ENCODE measurements around the gene KLK15. TPM values are rescaled to one million over a fixed set of nuclear protein-coding genes. Genes with fewer than 3 reads are reported as not detected.

Gene KLK15
- total RNA-seq, 4 donors from 2014 or later: 1.3 to 3.8 TPM; not detected in 2

DNA sequence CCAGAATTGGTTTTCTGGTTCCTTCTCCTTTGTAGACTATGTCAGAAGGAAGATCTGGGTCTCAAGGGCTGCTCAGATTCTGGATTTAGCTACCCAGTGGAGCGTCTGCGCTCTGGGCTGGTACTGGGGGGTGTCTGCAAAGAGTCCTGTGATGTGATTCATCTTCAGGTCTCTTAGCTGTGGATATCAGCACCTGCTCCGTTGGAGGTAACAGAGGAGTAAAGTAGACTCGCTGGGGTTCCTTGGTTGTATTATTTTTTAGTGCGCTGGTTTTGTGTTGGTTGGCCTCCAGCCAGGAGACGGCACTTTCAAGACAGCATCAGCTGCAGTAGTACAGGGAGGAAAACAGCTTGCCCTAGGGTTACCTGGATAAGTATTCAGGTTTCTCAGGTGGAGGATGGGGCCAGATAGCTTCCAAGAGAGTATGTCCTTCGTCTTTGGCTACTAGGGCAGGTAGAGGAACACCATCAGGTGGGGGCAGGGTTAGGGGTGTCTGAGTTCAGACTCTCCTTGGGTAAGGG lies 10.4 kb upstream of the KLK15 start:
- TF ChIP-seq EP300 (IDR thresholded peaks at IDR 0.05; ENCODE audit: low read depth): no peak
- no peak for TF ChIP-seq POLR2A (IDR thresholded peaks at IDR 0.05)
- no peaks in the 10 kb centered on the region for H3K4me1 ChIP-seq
- H3K36me3 ChIP-seq: no peaks in the 10 kb centered on the region
- intact Hi-C loops (cut with DNase I; ENCODE audit: low total_unique reads): no loop called here
- no peak for DNase-seq
- no peak overlapping the region for H3K27ac ChIP-seq
- in situ Hi-C loops (cut with MboI; ENCODE audit: low pct_ligation_motif_present in 1 of 4, low pct_unique_long_range_greater_than_20kb in 1 of 4, low sequenced_read_pairs in 3 of 4): no loop called here
- H3K4me3 ChIP-seq: no peak overlapping the region
- H3K27me3 ChIP-seq: peaks cover 5% of the 10 kb centered on the region
- peaks cover 0 to 4% of the 10 kb centered on the region in 2 donors for H3K9me3 ChIP-seq
- WGBS, 2 donors (ENCODE audit: low coverage in 1 of 2): 65% methylated on average over 7 of the region's 7 CpGs; no CpG with 5 or more reads in 1 of the 2 donors

DNA sequence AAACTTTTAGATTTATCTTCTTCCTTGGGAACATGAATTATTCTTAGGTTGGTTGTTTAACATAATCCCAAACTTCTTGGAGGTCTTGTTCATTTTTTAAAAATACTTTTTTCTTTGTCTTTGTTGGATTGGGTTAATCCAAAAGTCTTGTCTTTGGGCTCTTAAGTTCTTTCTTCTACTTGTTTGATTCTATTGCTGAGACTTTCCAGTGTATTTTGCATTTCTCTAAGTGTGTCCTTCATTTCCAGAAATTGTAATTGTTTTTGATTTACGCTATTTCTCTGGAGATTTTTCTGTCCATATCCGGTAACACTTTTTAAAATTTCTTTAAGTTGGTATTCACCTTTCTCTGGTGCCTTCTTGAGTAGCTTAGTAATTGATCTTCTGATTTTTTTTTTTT lies 9.8 kb upstream of the KLK15 start:
- Histone ChIP-seq H3K36me3 (no peaks in the 10 kb centered on the region), H3K4me1 (no peaks in the 10 kb centered on the region), H3K27me3 (peaks cover 5% of the 10 kb centered on the region), H3K27ac (no peak overlapping the region), H3K4me3 (no peak overlapping the region), H3K9me3 (peaks cover 0 to 4% of the 10 kb centered on the region in 2 donors)
- intact Hi-C loops (cut with DNase I; ENCODE audit: low total_unique reads): no loop called here
- no peak for DNase-seq
- in situ Hi-C loops (cut with MboI; ENCODE audit: low pct_ligation_motif_present in 1 of 4, low pct_unique_long_range_greater_than_20kb in 1 of 4, low sequenced_read_pairs in 3 of 4): no loop called here
- TF ChIP-seq EP300 (IDR thresholded peaks at IDR 0.05; ENCODE audit: low read depth): no peak
- TF ChIP-seq POLR2AphosphoS5 (IDR thresholded peaks at IDR 0.05): no peak
- TF ChIP-seq POLR2A (IDR thresholded peaks at IDR 0.05): no peak
- TF ChIP-seq, protein P1, sequence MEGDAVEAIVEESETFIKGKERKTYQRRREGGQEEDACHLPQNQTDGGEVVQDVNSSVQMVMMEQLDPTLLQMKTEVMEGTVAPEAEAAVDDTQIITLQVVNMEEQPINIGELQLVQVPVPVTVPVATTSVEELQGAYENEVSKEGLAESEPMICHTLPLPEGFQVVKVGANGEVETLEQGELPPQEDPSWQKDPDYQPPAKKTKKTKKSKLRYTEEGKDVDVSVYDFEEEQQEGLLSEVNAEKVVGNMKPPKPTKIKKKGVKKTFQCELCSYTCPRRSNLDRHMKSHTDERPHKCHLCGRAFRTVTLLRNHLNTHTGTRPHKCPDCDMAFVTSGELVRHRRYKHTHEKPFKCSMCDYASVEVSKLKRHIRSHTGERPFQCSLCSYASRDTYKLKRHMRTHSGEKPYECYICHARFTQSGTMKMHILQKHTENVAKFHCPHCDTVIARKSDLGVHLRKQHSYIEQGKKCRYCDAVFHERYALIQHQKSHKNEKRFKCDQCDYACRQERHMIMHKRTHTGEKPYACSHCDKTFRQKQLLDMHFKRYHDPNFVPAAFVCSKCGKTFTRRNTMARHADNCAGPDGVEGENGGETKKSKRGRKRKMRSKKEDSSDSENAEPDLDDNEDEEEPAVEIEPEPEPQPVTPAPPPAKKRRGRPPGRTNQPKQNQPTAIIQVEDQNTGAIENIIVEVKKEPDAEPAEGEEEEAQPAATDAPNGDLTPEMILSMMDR (IDR thresholded peaks at IDR 0.05): no peak
- 87 to 92% methylated on average over 2 of the region's 2 CpGs for WGBS, 2 donors (ENCODE audit: low coverage in 1 of 2)

DNA sequence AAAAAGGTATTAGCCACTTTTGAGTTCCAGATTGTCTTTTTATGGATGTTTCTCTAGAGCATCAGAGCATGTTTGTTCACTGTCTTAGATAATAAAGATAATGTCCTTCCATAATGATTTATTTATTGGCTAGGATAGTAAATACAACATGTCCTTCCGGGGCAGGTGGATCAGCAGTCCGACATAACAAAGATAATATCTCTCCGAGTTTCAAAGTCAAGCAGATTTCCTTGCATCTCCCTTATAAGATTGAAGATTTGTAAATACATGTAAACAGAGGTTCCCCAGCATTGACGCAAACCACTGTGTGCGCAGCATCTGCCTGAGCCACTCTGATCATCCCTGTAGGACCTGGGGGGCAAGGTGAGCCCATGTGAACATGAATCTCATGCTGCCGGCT lies 8.8 kb upstream of the KLK15 start:
- peaks cover 0 to 1% (median 0%) of the 10 kb centered on the region in 4 donors for H3K4me1 ChIP-seq
- no peak for DNase-seq
- no peak for TF ChIP-seq POLR2AphosphoS5 (IDR thresholded peaks at IDR 0.05)
- no peaks in the 10 kb centered on the region for H3K36me3 ChIP-seq
- intact Hi-C loops (cut with DNase I; ENCODE audit: low total_unique reads) (no loop called here), in situ Hi-C loops (cut with MboI; ENCODE audit: low pct_ligation_motif_present in 1 of 4, low pct_unique_long_range_greater_than_20kb in 1 of 4, low sequenced_read_pairs in 3 of 4) (no loop called here)
- H3K27me3 ChIP-seq: peaks cover 5% of the 10 kb centered on the region
- WGBS, 2 donors (ENCODE audit: low coverage in 1 of 2): 62% methylated on average over 6 of the region's 6 CpGs; no CpG with 5 or more reads in 1 of the 2 donors
- H3K27ac ChIP-seq: no peak overlapping the region
- H3K9me3 ChIP-seq: peaks cover 0 to 4% of the 10 kb centered on the region in 2 donors
- H3K4me3 ChIP-seq: no peak overlapping the region

DNA sequence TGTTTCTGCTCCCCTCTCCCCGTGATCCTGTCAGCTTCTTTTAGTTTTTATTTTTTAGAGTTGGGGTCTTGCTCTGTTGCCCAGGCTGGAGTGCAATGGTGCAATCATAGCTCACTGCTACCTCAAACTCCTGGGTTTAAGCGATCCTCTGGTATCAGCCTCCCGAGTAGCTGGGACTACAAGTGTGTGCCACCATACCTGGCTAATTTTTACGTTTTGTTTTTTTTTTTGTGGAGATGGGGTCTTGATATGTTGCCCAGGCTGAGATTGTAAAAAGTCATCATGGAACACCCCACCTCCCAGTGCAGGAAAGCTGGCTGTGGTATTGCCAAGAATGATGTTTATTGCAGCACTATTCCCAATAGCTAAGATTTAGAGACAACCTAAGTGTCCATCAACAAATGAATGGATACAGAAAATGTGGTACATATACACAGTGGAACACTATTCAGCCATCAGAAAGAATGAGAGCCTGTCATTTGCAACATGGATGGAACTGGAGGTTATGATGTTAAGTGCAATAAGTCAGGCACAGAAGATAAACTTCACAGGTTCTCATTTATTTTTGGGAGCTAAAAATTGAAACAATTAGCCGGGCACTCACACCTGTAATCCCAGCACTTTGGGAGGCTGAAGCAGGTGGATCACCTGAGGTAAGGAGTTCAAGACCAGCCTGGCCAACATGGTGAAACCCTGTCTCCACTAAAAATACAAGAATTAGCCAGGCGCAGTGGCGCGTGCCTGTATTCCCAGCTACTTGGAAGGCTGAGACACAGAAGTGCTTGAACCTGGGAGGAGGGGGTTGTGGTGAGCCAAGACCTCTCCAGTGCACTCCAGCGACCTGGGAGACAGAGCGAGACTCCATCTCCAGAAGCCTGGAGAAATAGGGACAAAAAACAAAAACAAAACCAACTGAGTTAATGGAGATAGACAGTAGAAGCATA lies 6.6 kb upstream of the KLK15 start:
- H3K4me1 ChIP-seq: peaks cover 0 to 19% (median 16%) of the 10 kb centered on the region in 4 donors
- no peak overlapping the region for H3K27ac ChIP-seq
- in situ Hi-C loops (cut with MboI; ENCODE audit: low pct_ligation_motif_present in 1 of 4, low pct_unique_long_range_greater_than_20kb in 1 of 4, low sequenced_read_pairs in 3 of 4): no loop called here
- peaks cover 0 to 4% of the 10 kb centered on the region in 2 donors for H3K9me3 ChIP-seq
- intact Hi-C loops (cut with DNase I; ENCODE audit: low total_unique reads): no loop called here
- H3K27me3 ChIP-seq: peaks cover 15% of the 10 kb centered on the region
- H3K4me3 ChIP-seq: no peak overlapping the region
- TF ChIP-seq POLR2A (IDR thresholded peaks at IDR 0.05) (no peak), EP300 (IDR thresholded peaks at IDR 0.05; ENCODE audit: low read depth) (no peak), POLR2AphosphoS5 (IDR thresholded peaks at IDR 0.05) (no peak)
- TF ChIP-seq, protein P1 (IDR thresholded peaks at IDR 0.05): no peak
- 77 to 78% methylated on average over 7 to 10 of the region's 10 CpGs for WGBS, 2 donors (ENCODE audit: low coverage in 1 of 2)
- DNase-seq: no peak
- H3K36me3 ChIP-seq: no peaks in the 10 kb centered on the region

DNA sequence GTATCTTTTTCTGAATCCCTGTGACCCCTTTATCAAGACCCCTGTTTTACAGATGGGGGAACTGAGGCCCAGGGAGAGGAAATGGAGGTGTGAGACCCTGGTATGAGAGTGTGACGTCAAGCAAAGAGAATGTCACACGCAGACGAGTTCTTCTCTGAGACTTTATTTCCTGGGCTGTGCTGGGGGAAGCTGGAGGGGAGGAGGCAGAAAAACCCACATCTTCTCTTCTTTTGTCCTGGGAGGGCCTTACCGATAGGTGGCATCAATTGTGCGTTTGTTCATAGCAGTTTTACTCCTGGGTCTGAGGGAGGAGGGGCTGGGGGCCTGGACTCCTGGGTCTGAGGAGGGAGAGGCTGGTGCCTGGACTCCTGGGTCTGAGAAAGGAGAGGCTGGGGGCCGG lies 4.9 kb upstream of the KLK15 start:
- intact Hi-C loops (cut with DNase I; ENCODE audit: low total_unique reads): no loop called here

More for the DNA sequence above, 4.9 kb upstream of the KLK15 start:
- DNase-seq: no peak
- in situ Hi-C loops (cut with MboI; ENCODE audit: low pct_ligation_motif_present in 1 of 4, low pct_unique_long_range_greater_than_20kb in 1 of 4, low sequenced_read_pairs in 3 of 4): no loop called here
- WGBS, 2 donors (ENCODE audit: low coverage in 1 of 2): 20% methylated on average over 1 to 6 of the region's 6 CpGs
- H3K36me3 ChIP-seq: no peaks in the 10 kb centered on the region
- peaks cover 22% of the 10 kb centered on the region for H3K27me3 ChIP-seq
- no peak overlapping the region for H3K4me3 ChIP-seq
- H3K4me1 ChIP-seq: peaks cover 0 to 23% (median 18%) of the 10 kb centered on the region in 4 donors
- peaks cover 0 to 4% of the 10 kb centered on the region in 2 donors for H3K9me3 ChIP-seq
- TF ChIP-seq, protein P1 (IDR thresholded peaks at IDR 0.05): peak in 1 of 5 experiments; percentile 14
- TF ChIP-seq EP300 (IDR thresholded peaks at IDR 0.05; ENCODE audit: low read depth) (no peak), POLR2A (IDR thresholded peaks at IDR 0.05) (no peak)
- no peak overlapping the region for H3K27ac ChIP-seq

All from transverse colon (tissue), 4 donors.